Stimulated activated CD8-positive, alpha-beta memory T cell treated with anti-CD3 and anti-CD28 coated beads, Interleukin-12 subunit alpha, Interleukin-12 subunit beta, amount 100 ng/mL, for 24 hours (primary cell): Measurements from ENCODE around the gene SLC25A13.
"Not testable (repeated sequence)": the region's sequence is repeated elsewhere in the genome, so short reads cannot be mapped to it uniquely, and the experiment has no call there.

ENCODE experiments used
- DNase-seq: peaks from one replicate; pipeline ENCODE4 v3.0.0-alpha.2; 2020; ENCODE audit errors: extremely low read depth

Gene SLC25A13

GRCh38 chr7:96161897-96162296 lies 160.0 kb downstream of the SLC25A13 start:
- no peak for DNase-seq

DNA sequence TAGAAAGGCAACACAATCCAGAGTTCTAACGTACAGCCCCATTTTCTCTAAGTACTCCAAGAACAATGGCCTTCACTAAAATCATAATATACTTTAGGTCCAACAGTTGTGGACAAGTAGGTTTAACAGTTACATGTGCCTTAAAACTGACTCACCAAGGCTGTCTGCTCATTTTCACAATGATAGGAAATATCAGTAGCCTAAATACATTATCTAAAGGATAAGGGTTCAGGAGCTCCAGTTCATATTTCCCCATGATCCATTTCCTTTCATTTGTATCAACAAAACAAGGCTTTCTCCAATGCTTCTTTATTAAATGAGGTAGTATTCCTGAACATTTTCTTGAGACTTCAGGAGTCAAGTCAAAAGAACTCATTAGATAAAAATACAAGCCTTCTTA lies 164.0 kb downstream of the SLC25A13 start:
- DNase-seq = no peak

- DNase-seq = not testable (repeated sequence)
These were observed 167.4 kb downstream of the SLC25A13 start for GRCh38 chr7:96154506-96154905.

DNA sequence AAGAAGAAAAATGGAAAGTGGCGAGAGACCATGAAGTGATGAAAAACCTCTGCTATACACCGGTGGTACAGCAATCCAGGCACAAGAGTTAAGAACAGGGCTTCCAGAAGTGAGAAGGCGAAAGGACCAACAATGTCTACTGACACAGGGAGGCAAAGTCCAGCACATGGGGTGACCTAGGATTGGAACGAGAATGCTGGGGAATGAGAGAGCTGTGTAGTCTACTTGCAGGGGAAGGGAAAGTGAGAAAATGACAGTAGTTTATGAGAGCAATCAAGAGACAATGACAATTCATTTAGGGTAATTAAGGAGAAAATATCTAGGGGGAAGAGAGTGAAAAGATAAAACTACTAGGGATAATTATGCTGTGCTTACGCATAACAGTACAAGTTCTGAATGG lies 169.2 kb downstream of the SLC25A13 start:
- DNase-seq = no peak

DNA sequence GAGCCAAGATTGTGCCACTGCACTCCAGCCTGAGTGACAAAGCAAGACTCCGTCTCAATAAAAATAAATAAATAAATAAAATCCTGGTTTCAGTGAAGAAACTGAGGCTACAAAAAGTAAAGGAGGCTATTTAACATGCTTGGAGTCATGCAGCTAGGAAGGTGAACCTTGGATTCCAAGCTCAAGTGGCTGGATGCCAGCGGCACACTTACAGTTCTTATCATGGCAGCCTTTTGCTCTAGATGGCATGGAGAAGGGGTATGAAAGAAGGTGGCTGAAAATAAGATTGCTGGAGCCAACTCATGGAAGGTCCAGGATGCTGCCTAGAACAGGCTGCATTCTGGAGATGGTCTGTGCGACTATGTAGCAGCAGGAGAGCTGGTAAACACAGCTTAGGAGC lies 170.0 kb downstream of the SLC25A13 start:
- DNase-seq = no peak

DNA sequence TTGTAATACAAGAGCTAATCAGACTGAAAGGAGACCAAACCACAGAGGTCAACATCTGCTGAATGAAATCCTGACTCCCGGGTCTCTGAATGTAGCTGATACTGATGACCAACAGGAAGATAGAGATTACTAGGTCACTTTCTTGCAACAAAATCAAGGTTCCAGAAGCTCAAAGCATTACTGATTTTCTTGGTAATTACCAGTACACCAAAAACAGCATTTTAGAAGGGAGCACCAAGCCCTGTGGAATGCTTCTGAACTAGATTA lies 177.7 kb downstream of the SLC25A13 start:
- DNase-seq = no peak

DNA sequence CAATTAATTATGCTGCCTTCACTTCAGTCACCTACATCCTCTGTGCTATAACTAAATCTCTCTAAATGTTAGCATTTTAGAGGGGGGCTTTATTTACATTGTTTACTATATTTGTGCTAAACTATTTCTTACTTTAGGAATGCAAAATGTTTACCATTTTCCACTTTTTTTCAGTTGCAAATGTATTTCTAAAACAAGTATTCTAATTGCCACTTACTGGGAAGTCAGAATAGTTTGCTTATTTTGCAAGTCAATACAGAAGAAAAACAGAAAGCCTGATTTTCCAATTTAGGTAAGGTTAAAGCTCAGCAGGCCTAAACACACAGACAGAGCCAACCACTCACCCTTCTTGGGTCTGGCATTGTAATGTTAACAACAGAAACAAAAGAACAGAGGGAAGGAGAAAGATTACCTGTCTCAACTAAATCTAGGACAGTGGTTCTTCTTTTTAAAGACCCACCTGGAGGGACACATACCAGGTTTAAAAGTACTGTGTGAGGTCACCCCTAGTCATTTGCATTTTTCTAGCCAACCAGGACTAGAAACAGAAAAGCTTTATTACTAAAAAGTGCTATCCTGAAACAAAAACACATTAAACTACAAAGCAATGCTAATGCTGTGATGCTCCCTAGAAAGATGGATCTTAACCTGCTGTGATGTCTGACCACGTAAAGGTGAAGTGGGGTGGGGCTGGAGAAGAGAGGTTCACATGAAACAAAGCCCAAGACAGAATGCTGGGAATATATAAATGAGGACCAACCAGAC lies 178.2 kb downstream of the SLC25A13 start:
- no peak for DNase-seq

DNA sequence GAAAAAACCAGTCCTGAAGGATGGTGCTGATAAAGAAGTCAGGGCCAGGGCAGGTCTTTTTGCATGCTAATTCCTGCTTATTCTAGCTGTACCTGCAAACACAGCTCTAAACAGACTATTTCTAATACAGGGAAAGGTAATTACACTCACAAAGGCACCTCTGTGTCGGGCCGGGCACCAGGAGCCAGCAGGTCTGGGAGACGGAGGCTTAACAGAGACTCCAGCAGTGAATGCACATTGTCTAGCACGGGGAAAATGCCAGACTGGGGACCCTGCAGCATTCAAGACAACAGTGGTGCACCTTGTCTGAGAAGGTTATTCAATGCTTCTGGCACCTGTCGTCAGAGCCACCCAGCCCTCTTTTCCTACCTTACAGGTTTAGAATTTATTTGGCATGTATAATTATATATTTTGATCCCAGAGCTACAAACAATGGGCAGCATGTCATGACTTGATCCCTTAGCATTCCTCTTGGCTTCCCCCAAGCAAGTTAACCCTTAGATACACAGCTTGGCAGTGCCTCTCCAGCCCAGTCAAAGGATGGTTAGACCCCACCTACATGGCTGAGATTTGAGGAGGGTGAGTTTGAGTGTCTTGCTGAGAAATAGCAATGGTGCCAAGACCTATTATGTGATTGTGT lies 185.2 kb downstream of the SLC25A13 start:
- DNase-seq = no peak

DNA sequence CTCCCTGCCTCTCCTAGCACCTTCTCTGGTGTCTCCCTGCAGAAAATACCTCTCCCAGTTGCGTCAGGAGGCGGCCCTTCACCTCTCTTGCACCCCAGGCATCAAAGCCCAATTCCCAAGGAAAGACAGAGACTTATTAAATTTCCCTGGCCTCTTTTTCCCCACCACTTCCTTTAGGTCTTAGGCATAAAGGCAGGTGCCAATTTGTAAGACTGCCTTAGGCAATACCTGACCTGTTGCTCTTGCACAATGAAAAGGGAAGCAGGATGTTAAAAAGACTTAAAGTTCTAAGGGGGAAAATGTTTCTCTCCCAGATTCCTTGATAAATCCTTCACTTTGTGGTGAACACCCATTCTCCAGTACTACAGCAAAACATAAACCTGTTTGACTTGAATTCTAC lies 186.7 kb downstream of the SLC25A13 start:
- DNase-seq = no peak

DNA sequence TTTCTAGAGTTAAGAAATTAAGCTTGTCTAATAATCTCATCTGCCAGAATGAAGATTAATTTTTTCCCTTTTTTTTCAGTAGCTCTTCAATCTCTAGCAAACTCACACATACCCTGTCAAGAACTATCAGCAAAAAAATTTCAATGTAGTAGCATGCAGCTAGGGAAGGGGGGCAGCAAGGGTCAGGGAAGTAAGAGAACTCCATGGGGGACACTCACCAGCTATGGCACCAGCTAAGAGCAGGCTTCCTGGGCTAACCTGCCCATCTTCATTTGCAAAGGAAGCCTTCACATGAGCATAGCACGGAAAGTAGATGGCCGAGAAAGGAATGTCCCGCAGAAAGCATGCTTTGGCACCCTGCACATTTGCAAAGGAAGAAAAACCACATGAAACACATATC lies 190.4 kb downstream of the SLC25A13 start:
- DNase-seq = no peak

DNA sequence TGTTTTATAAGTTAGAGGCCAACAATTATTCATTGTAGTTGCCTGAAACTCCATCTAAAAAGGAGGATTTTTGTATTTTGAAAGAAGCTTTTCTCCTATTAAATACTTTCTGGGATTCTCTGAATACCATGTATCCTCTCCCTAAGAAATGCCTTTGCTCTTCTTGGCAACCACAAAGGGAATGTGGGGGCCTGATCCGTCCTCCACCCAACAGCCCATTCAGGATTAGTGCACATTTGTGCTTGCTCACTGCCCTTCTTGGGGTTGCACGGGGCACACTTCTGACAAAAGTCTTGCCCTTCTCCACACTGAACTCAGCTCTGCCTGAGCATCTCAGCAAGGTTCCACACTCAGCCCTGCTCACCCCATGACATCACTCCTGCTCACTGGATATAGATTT lies 194.2 kb downstream of the SLC25A13 start:
- no peak for DNase-seq

GRCh38 chr7:96126382-96126781 lies 195.5 kb downstream of the SLC25A13 start:
- DNase-seq = no peak

- DNase-seq = no peak
These were observed 199.2 kb downstream of the SLC25A13 start for GRCh38 chr7:96122746-96123145.

- DNase-seq = no peak
These were observed 200.1 kb downstream of the SLC25A13 start for GRCh38 chr7:96121752-96122151.

DNA sequence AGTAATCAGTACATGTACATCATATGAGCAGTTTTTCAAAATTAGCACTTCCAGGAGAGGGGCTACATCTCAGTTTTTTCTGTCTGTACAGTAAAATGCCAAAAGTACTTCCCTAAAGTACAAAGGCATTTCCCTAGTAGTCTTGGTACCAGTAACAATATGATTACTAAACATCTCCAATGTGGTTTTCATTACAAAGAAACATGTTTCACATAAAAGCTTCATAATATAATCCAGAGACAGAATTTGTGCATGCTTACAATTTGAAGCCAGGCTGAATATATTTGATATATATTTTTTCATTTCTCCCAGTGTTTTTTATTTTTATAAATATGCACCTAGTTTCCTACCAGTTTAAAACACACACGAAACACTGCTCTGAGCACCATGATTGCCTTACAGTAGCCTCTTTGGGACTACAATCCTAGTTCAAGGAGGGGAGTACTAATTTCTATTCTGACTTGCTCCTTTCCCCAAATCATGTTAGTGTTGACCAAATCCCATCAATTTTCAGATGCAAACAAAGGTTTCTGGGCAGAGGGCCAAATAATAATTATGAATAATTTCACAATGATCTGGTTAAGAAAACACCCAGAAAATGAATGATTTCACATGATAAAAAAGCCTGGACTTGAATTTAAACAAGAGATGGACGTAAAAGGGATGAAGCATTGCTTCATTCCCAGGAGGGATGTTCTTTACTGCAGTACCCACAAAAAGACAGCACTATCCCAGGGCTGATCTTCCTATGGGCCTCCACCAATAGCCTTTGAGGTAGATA lies 201.3 kb downstream of the SLC25A13 start:
- no peak for DNase-seq

- DNase-seq = no peak
These were observed 203.4 kb downstream of the SLC25A13 start for GRCh38 chr7:96118449-96119001.

- no peak for DNase-seq
These were observed 205.7 kb downstream of the SLC25A13 start for GRCh38 chr7:96116173-96116572.

DNA sequence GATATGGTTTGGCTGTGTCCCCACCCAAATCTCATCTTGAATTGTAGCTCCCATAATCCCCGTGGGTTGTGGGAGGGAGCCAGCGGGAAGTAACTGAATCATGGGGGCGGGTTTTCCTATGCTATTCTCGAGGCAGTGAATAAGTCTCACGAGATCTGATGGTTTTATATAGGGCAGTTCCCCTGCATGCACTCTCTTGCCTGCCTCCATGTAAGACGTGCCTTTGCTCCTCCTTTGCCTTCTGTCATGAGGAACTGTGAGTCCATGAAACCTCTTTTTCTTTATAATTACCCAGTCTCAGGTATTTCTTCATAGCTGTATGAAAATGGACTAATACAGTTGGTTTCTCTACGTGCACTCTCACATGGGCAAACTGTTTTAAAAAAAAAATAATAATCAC lies 207.7 kb downstream of the SLC25A13 start:
- no peak for DNase-seq

DNA sequence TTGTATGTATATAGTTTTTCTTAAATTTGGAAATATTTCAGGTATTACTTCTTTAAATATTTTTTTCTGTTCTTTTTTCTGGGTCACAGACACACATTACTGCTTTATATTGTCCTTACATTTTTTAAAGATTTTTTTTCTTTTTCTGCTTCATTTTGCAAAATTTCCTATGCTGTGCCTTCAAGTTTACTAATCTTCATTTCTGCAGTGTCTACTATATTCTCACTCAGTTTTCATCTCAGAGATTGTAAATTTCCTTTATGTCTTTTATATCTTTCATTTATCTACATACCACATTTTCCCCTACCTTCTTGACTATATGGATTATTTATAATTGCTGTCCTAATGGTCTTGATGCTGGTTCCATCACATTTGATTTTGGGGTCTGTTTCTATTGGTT lies 210.5 kb downstream of the SLC25A13 start:
- no peak for DNase-seq

DNA sequence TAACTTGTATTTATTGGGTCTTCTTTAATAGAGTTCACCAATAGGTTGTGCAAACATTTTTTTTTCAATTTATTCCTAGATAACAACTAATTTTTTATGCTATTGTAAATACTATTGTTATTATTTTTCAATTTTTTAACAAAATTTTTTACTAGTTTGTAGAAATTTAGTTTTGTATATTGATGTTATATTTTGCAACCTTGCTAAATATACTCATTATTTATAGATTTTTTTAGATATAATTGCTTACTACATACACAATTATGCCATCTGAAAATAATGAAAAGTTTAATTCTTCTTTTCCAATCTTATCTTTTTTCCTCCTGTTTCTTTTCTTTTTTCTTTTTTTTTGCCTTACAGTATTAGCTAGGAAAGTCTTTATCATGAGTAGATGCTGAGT lies 216.9 kb downstream of the SLC25A13 start:
- no peak for DNase-seq

DNA sequence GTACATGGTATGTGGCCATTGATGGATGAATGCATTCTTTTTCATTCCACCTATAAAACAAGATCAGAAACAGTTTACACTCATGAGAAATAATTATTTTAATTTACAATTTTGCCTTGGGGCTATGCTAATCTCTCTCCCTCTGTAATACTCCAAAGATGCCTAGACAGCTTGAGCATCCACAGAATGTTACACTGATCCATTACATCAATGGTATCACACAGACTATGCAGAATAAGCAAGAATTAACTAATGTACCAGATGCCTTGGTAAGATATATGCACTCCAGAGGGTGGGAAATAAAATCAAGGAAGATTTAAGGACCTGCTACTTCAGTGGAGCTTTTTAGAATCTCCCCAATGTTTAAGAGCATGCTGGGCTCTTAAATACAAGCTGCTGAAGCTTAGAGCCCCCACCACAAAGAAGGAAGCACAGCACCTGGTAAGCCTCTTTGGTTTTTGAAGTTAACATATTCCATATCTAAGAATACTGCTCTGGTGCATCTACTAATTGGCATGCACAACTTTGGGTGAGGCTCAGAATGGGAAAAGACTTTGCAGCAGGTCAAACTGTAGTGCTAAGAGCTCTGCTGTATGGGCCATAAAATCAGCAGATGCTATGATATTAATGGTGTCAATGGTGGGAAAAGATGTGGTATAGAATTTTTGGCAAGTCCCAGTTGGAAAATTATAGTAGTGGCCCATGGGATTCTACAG lies 219.6 kb downstream of the SLC25A13 start:
- DNase-seq = no peak

GRCh38 chr7:96100737-96101136 lies 221.2 kb downstream of the SLC25A13 start:
- no peak for DNase-seq
